C4-2B (cell line): ENCODE data around the gene TMEFF2.

Experiments
- H3K27ac ChIP-seq: fragments of 450-650 bp; 2 replicates; pipeline ENCODE4 v1.5.1; 2017
- CTCF ChIP-seq: fragments of 450-650 bp; conservative IDR thresholded peaks from 2 replicates; pipeline ENCODE4 v1.5.1; 2017; ENCODE audit warnings: mild to moderate bottlenecking
- ZFX ChIP-seq: fragments of 450-650 bp; IDR thresholded peaks from 2 replicates; pipeline ENCODE4 v1.6.1; 2017

The TMEFF2 gene

GRCh38 chr2:191970867-191971266, 223.9 kb downstream of the TMEFF2 start:
- H3K27ac ChIP-seq: no peak overlapping the region
- no peak for TF ChIP-seq CTCF
- TF ChIP-seq ZFX: no peak

GRCh38 chr2:191968120-191968519, 226.6 kb downstream of the TMEFF2 start:
- no peak overlapping the region for H3K27ac ChIP-seq
- no peak for TF ChIP-seq CTCF
- no peak for TF ChIP-seq ZFX

GRCh38 chr2:191965733-191966132, 229.0 kb downstream of the TMEFF2 start:
- H3K27ac ChIP-seq: no peak overlapping the region
- TF ChIP-seq ZFX (no peak), CTCF (no peak)

GRCh38 chr2:191961556-191961955, 233.2 kb downstream of the TMEFF2 start:
- no peak overlapping the region for H3K27ac ChIP-seq
- TF ChIP-seq CTCF: no peak
- TF ChIP-seq ZFX: no peak

GRCh38 chr2:191959209-191959608, 235.5 kb downstream of the TMEFF2 start:
- TF ChIP-seq CTCF (no peak), ZFX (no peak)
- no peak overlapping the region for H3K27ac ChIP-seq

GRCh38 chr2:191957996-191958860, 236.5 kb downstream of the TMEFF2 start:
- TF ChIP-seq CTCF: no peak
- no peak overlapping the region for H3K27ac ChIP-seq

GRCh38 chr2:191954451-191954850, 240.3 kb downstream of the TMEFF2 start:
- TF ChIP-seq CTCF (no peak), ZFX (no peak)
- no peak overlapping the region for H3K27ac ChIP-seq
